WERI-Rb-1 (cell line): Measurements from ENCODE around the gene TIMP3.

Source experiments
- DNase-seq: peaks from one replicate; pipeline ENCODE4 v3.0.0-alpha.2; 2020
- H3K27ac ChIP-seq: fragments of 250-450 bp; sonication (Bioruptor Pico); 2 replicates; pipeline ENCODE4 v1.5.1; 2020; ENCODE audit warnings: mild to moderate bottlenecking, moderate library complexity
- H3K27me3 ChIP-seq: fragments of 250-450 bp; sonication (Bioruptor Pico); 2 replicates; pipeline ENCODE4 v1.5.1; 2021; ENCODE audit warnings: mild to moderate bottlenecking, low read depth, moderate library complexity; ENCODE audit not compliant: insufficient read depth, severe bottlenecking
- H3K36me3 ChIP-seq: fragments of 250-450 bp; sonication (Bioruptor Pico); 2 replicates; pipeline ENCODE4 v1.5.1; 2020; ENCODE audit warnings: mild to moderate bottlenecking, moderate library complexity
- H3K4me3 ChIP-seq: 2 replicates; pipeline ENCODE4 v1.5.1; 2011; ENCODE audit warnings: low read depth, mild to moderate bottlenecking, control low read depth, low read length
- H3K9me3 ChIP-seq: fragments of 250-450 bp; sonication (Bioruptor Pico); 2 replicates; pipeline ENCODE4 v1.5.1; 2021; ENCODE audit warnings: mild to moderate bottlenecking, moderate library complexity; ENCODE audit not compliant: severe bottlenecking
- CTCF ChIP-seq: IDR thresholded peaks from 2 replicates; pipeline ENCODE4 v1.5.1; 2011; ENCODE audit warnings: low read depth, mild to moderate bottlenecking, control low read depth, inconsistent platforms, low read length

Gene TIMP3

GRCh38 chr22:32888976-32889375 lies 87.5 kb downstream of the TIMP3 start:
- DNase-seq: no peak
- H3K4me3 ChIP-seq: no peak overlapping the region
- H3K27me3 ChIP-seq: no peaks in the 10 kb centered on the region
- no peak overlapping the region for H3K27ac ChIP-seq
- TF ChIP-seq CTCF: no peak
- H3K9me3 ChIP-seq: no peaks in the 10 kb centered on the region
- no peaks in the 10 kb centered on the region for H3K36me3 ChIP-seq

- no peak for DNase-seq
- H3K4me3 ChIP-seq: no peak overlapping the region
- H3K27ac ChIP-seq: no peak overlapping the region
- no peak for TF ChIP-seq CTCF
- no peaks in the 10 kb centered on the region for H3K36me3 ChIP-seq
- no peaks in the 10 kb centered on the region for H3K9me3 ChIP-seq
- no peaks in the 10 kb centered on the region for H3K27me3 ChIP-seq
Measured at GRCh38 chr22:32896891-32897290, 95.4 kb downstream of the TIMP3 start.

GRCh38 chr22:32897400-32897799 lies 95.9 kb downstream of the TIMP3 start:
- no peaks in the 10 kb centered on the region for H3K9me3 ChIP-seq
- no peaks in the 10 kb centered on the region for H3K36me3 ChIP-seq
- no peak overlapping the region for H3K27ac ChIP-seq
- no peaks in the 10 kb centered on the region for H3K27me3 ChIP-seq
- DNase-seq: no peak
- H3K4me3 ChIP-seq: no peak overlapping the region
- TF ChIP-seq CTCF: no peak

- Histone ChIP-seq H3K27me3 (no peaks in the 10 kb centered on the region), H3K9me3 (no peaks in the 10 kb centered on the region), H3K36me3 (no peaks in the 10 kb centered on the region), H3K27ac (no peak overlapping the region), H3K4me3 (no peak overlapping the region)
- no peak for DNase-seq
- no peak for TF ChIP-seq CTCF
Measured at GRCh38 chr22:32900886-32901635, 99.6 kb downstream of the TIMP3 start.

- Histone ChIP-seq H3K27ac (no peak overlapping the region), H3K36me3 (no peaks in the 10 kb centered on the region), H3K9me3 (no peaks in the 10 kb centered on the region), H3K27me3 (no peaks in the 10 kb centered on the region), H3K4me3 (no peak overlapping the region)
- TF ChIP-seq CTCF: no peak
- DNase-seq: no peak
Measured at GRCh38 chr22:32901925-32902324, 100.4 kb downstream of the TIMP3 start.

GRCh38 chr22:32903507-32903906 lies 102.0 kb downstream of the TIMP3 start:
- no peaks in the 10 kb centered on the region for H3K27me3 ChIP-seq
- DNase-seq: no peak
- H3K9me3 ChIP-seq: no peaks in the 10 kb centered on the region
- no peaks in the 10 kb centered on the region for H3K36me3 ChIP-seq
- TF ChIP-seq CTCF: no peak
- no peak overlapping the region for H3K4me3 ChIP-seq
- no peak overlapping the region for H3K27ac ChIP-seq
